ES-I3 (cell line): ENCODE measurements around the gene DCDC2.
"Not testable (repeated sequence)": the region's sequence is repeated elsewhere in the genome, so short reads cannot be mapped to it uniquely, and the experiment has no call there.

Experiments used
- H3K36me3 ChIP-seq: 2 replicates; pipeline ENCODE4 v1.6.1; 2013; ENCODE audit warnings: mild to moderate bottlenecking, low read length, control low read depth, moderate library complexity; ENCODE audit not compliant: insufficient read depth
- H3K4me1 ChIP-seq: 2 replicates; pipeline ENCODE4 v1.6.1; 2013; ENCODE audit warnings: mild to moderate bottlenecking, control low read depth, low read length; ENCODE audit not compliant: insufficient read depth
- H3K9ac ChIP-seq: 2 replicates; pipeline ENCODE4 v1.6.1; 2013; ENCODE audit warnings: low read depth, mild to moderate bottlenecking, low read length, moderate library complexity
- H3K9me3 ChIP-seq: 2 replicates; pipeline ENCODE4 v1.6.1; 2013; ENCODE audit warnings: mild to moderate bottlenecking, low read length, moderate library complexity; ENCODE audit not compliant: control insufficient read depth, insufficient read depth

The DCDC2 gene

DNA sequence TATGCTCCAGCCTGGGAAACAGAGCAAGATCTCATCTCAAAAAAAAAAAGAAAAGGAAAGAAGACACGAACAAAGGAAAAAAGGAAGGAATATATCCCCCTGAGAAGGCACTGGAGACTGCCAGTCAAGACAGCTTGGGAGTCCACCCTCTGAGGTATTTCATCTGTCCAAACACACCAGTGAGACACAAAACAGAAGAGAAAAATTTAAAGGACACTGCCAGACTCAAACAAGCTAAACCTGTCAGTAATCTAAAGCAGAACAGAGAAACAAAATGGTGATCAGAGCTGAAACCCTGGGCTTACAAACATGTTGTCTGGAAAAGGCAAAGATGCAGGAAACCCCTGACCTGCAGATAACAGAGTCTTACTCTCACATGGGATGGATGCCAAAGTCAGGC lies 114.9 kb downstream of the DCDC2 start:
- Histone ChIP-seq H3K9ac (no peak overlapping the region), H3K9me3 (no peaks in the 10 kb centered on the region), H3K36me3 (no peaks in the 10 kb centered on the region), H3K4me1 (no peaks in the 10 kb centered on the region)

DNA sequence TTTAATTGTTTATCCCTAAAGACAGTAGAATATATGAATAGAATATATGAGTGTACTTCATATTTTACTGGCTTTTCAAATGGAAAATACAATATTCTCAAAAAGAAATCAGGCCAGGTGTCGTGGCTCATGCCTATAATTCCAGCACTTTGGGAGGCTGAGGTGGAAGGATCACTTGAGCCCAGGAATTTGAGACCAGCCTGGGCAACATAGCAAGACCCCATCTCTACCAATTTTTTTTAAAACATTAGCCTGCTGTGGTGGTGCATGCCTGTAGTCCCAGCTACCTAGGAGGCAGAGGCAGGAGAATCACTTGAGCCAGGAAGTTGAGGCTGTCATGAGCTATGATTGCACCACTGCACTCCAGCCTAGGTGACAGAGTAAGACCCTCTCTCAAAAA lies 116.1 kb downstream of the DCDC2 start:
- H3K9me3 ChIP-seq, H3K9ac ChIP-seq, H3K36me3 ChIP-seq, H3K4me1 ChIP-seq: not testable (repeated sequence)

DNA sequence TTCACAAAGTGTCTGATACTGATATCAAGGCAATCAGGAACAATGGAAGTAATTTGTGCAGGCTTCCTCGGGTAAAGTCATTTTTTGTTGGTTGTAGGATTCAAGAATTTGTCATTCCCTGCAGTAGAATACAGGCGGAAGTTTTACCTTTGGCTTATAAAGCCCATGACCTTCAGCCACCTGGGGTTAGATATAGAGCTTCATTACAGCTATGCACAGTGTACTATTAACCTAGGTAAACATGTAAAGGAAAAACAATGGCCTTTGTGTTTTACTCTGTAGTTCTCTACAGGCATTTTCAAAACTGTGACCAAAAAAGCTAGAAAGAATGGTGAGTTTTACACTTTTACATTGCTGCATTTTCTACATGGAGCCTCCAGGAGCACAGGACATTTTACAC lies 116.9 kb downstream of the DCDC2 start:
- no peak overlapping the region for H3K9ac ChIP-seq
- H3K4me1 ChIP-seq, result no peaks in the 10 kb centered on the region
- H3K9me3 ChIP-seq, result no peaks in the 10 kb centered on the region
- H3K36me3 ChIP-seq, result no peaks in the 10 kb centered on the region

DNA sequence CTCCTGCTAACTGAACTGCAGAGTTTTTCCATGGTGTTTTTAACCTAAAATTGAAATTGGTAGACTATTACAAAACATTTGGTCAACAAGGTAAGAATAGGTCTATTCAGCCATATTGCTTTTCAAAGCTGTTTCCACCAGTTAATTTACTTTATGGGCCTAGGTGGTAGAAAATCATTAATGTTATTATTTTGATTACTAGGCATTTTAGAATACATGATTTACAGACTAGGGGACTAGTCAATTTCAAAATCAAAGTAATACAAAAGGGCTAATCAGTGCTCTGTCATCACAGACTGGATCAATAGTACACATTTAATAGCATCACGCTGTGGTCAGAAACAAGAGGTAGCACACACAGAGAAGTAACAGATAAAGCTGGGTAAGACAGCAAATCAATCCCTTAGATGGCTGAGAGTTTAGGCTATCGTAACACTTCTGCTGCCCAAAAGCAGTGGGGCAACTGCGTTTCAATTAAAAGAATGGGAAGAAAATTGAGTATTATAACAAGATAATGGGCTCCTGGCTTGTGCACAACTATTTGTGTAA lies 117.4 kb downstream of the DCDC2 start:
- Histone ChIP-seq H3K9ac (no peak overlapping the region), H3K4me1 (no peaks in the 10 kb centered on the region), H3K9me3 (no peaks in the 10 kb centered on the region), H3K36me3 (no peaks in the 10 kb centered on the region)

DNA sequence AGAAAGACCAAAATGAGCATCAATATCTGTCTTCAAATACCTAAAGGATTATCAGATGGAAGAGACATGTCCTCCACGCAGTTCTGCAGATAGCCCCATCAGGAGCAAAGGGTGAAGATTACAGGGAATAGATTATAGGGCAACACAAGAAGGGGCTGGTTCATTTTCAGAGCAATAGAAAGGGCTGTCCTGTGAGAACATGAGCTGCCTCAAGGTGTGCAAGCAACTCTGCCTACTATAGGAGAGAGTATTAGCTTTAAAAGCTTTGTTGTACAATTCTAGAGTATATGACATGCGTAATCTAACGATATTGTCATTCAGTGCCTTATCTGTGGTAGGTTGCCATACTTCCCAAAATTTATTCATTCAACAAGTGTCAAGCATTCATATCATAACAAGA lies 119.2 kb downstream of the DCDC2 start:
- no peak overlapping the region for H3K9ac ChIP-seq
- H3K36me3 ChIP-seq, result no peaks in the 10 kb centered on the region
- H3K4me1 ChIP-seq, result no peaks in the 10 kb centered on the region
- H3K9me3 ChIP-seq, result no peaks in the 10 kb centered on the region

DNA sequence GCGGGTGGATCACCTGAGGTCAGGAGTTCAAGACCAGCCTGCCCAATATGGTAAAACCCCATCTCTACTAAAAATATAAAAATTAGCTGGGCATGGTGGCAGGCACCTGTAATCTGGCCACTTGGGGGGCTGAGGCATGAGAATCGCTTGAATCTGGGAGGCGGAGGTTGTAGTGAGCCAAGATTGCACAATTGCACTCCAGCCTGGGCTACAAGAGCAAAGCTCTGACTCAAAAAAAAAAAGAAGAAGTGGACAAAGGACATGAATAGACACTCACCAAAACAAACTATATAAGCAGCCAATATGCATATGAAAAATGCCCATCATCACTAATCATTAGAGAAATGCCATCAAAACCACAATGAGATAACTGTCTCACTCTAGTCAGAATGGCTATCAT lies 121.1 kb downstream of the DCDC2 start:
- not testable (repeated sequence) for H3K4me1 ChIP-seq, H3K9me3 ChIP-seq, H3K9ac ChIP-seq, H3K36me3 ChIP-seq

DNA sequence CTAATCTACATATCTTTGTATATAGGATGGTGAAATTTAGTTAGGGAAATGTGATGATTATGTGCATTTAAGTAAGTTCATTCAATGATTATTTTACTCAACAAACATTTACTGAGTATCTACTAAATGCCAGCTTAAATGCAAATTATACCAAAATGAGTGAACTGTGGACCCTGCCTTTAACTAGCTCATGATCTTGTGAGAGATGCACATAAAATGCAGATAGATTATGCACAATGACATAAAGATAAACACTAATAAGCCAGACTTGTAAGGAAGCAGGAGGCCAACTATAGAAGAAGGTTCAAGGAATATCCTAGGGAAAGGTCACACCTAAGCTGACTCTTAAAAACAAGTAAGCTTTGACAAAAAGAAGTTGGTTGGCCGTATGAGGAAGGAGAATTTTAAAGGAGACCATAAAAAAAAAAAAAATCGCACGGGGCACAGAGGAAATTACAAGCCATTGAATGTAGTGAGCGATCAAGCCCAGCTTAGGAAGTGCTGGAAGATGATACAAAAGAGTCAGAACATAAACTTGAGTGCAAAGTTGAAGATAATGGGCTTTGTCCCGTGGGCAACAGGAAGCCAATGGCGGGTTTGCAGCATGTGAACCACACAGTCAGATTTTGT lies 123.9 kb downstream of the DCDC2 start:
- Histone ChIP-seq H3K9me3 (no peaks in the 10 kb centered on the region), H3K36me3 (no peaks in the 10 kb centered on the region), H3K4me1 (no peaks in the 10 kb centered on the region), H3K9ac (no peak overlapping the region)

DNA sequence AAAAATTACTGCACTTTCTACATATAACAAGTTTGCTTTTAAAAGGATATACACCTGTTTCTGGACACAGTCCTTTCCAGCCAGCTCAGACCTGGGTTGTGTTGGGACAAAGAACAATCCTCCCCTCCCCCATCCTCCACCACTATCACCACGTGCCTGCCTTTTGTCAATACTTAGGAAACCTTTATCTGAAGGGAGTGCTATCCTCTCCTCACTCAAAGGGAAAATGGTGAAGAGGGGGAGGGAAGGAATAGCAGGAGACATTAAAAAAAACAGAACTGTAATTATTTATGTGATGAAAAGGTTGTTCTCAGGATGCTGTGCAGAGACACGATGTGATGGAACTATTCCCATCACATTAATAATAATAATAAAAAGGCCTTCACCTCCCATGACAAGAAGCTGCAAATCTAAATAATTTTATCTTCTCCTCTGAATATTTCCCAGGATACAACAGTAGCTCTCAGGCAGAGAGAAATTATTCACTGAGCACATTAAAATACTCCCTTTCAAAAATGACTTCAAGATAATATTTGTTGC lies 126.4 kb downstream of the DCDC2 start:
- Histone ChIP-seq H3K36me3 (no peaks in the 10 kb centered on the region), H3K4me1 (peaks cover 11% of the 10 kb centered on the region; the same call in 1 of the 2 replicates), H3K9ac (no peak overlapping the region), H3K9me3 (no peaks in the 10 kb centered on the region)

DNA sequence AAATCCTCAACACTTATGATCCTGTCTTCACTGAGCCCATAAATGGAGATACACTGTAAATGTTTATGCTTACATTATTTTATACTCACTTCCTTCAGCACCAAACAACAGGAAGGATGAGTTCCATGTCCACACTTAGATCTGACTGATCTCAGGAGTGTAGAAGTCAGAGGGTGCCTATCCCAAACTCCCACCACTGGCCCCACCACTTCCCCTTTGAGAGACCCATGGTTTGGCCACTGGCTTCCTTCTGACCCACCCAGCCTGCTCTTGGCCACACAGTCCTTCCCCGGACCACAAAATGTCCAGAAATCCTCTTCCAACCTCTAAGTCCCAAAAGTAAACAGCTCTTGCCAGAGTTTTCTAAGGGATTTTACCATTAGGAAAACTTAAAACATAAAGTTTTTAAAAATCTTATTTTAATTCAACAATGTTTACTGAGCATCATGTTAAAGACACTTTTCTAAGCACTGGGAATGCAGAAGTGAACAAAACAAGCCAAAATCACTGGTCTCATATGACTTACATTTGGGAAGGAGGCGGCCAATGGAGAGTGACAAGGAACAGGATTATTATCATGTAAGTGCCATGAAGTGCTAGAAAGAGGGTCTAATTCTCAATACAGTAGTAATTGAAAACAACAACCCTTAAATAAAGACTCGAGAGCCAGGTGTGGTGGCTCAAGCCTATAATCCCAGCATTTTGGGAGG lies 128.0 kb downstream of the DCDC2 start:
- no peaks in the 10 kb centered on the region for H3K9me3 ChIP-seq
- no peaks in the 10 kb centered on the region for H3K36me3 ChIP-seq
- H3K9ac ChIP-seq, result no peak overlapping the region
- peaks cover 11% of the 10 kb centered on the region; the same call in 1 of the 2 replicates for H3K4me1 ChIP-seq

DNA sequence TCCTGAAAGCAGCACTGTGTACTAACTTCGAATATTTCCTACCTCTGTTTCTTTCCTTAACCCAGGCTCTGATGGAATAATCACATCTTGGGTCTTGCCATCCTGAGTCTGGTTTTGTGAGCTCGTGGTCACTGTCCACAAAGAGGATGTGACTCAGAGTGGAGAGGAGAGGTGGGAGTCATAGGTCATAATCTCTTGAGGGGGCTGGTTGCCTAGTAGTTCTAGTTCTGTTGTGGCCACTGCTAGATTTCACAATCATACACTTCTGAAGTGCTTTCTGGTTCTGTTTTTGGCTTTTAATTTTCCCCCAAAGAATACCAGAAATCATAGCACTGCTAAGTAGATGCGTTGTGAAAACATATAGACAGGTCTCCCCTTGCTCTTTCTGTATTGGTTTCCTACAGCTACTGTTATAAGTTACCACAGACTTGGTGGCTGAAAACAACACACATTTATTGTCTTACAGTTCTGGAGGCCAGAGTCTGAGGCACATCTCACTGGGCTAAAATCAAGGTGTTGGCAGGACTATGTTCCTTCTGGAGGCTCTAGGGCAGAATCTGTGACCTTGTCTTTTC lies 129.1 kb downstream of the DCDC2 start:
- no peaks in the 10 kb centered on the region for H3K9me3 ChIP-seq
- no peaks in the 10 kb centered on the region for H3K36me3 ChIP-seq
- H3K4me1 ChIP-seq, result peaks cover 11% of the 10 kb centered on the region; the same call in 1 of the 2 replicates
- no peak overlapping the region for H3K9ac ChIP-seq

DNA sequence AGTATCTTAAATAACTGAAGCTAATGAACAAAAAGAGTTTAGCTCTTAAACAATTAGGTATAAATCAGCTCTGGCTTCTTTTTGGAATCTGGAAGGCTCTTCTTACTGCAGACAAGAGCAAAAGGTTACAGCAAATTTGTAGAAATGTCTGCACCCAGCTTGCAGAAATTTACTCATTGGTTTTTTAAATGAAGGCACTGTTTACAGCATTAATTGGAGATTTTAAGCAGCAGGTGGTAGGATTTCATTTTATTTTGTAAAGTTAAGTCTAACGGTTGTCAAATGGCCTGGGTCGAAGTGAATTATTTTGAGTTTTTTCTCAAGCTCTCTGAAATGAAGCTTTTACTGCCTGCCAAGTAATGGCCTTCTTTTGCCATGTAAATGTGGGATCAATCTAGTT lies 129.7 kb downstream of the DCDC2 start:
- no peak overlapping the region for H3K9ac ChIP-seq
- H3K4me1 ChIP-seq, result peaks cover 11% of the 10 kb centered on the region; the same call in 1 of the 2 replicates
- H3K36me3 ChIP-seq, result no peaks in the 10 kb centered on the region
- H3K9me3 ChIP-seq, result no peaks in the 10 kb centered on the region

DNA sequence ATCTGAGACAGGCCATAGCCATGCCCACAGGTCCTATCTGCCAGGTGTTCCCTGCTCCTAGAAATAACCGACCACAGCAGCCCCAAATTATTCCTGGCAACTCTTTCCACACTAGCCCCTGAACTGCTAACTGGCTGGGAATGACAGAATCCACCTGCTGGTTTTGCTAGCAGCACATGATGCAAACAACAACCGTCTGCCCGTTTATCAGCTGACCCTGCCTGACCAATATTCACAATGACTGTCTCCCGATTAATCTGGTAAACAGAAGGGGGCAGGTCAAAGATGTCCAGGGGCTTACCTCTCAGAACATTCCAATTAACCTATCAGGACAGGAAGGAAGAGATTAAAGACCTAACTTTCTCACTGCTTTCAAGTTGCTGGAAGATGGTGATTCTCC lies 130.3 kb downstream of the DCDC2 start:
- H3K4me1 ChIP-seq, result peaks cover 11% of the 10 kb centered on the region; the same call in 1 of the 2 replicates
- no peak overlapping the region for H3K9ac ChIP-seq
- no peaks in the 10 kb centered on the region for H3K36me3 ChIP-seq
- no peaks in the 10 kb centered on the region for H3K9me3 ChIP-seq

DNA sequence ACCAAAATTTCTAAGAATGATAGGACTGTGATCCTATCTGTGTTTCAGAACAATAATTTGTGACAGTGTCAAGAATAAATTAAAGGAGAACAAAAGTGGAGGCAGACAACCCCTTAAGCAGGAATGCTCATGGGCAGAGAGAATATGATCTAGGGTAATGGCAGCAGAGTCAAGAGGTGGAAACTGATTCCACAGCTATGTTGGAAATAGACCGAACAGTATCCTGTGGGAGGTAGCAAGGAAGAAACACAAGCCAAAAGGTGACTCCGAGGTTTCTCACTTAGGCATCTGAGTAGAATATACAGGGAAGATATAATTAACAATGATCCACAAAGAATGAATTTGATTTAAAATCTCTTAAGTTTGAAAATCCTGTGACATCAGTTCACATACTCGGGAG lies 131.3 kb downstream of the DCDC2 start:
- no peaks in the 10 kb centered on the region for H3K36me3 ChIP-seq
- H3K4me1 ChIP-seq, result peaks cover 11% of the 10 kb centered on the region; the same call in 1 of the 2 replicates
- H3K9me3 ChIP-seq, result no peaks in the 10 kb centered on the region
- no peak overlapping the region for H3K9ac ChIP-seq

DNA sequence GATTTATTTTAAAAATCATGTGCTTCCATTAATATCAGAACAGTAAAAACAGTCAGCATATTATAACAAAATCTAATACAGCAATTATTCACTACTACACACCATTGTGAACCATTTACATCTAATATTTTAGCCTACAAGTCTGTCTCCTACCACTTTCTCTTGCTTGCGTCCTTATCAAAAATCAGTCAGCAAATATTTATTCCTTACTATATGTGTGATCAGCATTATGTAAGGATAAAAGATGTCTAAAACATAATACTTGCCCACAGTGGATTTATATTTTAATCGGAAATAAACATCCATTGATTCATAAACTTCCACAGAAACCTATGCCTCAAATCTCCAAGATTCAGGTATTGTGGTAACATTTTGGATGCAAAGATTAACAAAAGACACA lies 132.0 kb downstream of the DCDC2 start:
- Histone ChIP-seq H3K4me1 (peaks cover 11% of the 10 kb centered on the region; the same call in 1 of the 2 replicates), H3K9me3 (no peaks in the 10 kb centered on the region), H3K9ac (no peak overlapping the region), H3K36me3 (no peaks in the 10 kb centered on the region)
